Measurements from ENCODE around the gene GOLGA8H.
"Not testable (repeated sequence)": the region's sequence is repeated elsewhere in the genome, so short reads cannot be mapped to it uniquely, and the experiment has no call there.

The GOLGA8H gene

GRCh38 chr15:30603796-30604195 is at the start of gene GOLGA8H:
TSS of gene GOLGA8H (plus strand) at chr15:30604028. CDS start at chr15:30604126, 98 bp downstream.
- TF ChIP-seq GATA2, GATA3 (IDR thresholded peaks at IDR 0.05; ENCODE audit: low read depth, low read length): not testable (repeated sequence)

- not testable (repeated sequence) for TF ChIP-seq GATA3, GATA2 (IDR thresholded peaks at IDR 0.05; ENCODE audit: low read depth, low read length)
These were observed 21.8 kb downstream of the GOLGA8H start, which contains the start of gene ARHGAP11B for GRCh38 chr15:30625436-30626193. TSS of gene ARHGAP11B (plus strand) at chr15:30626128.

GRCh38 chr15:30650012-30650929 is 46.4 kb downstream of the GOLGA8H start:
- TF ChIP-seq GATA2 (IDR thresholded peaks at IDR 0.05; ENCODE audit: low read depth, low read length) (no peak), GATA3 (IDR thresholded peaks at IDR 0.05; ENCODE audit: low read depth, low read length) (no peak)
